Measurements from ENCODE around the gene NPBWR2.
A peak's percentile ranks its signal among the peaks of the same experiment; 100 is the strongest.

The NPBWR2 gene

DNA sequence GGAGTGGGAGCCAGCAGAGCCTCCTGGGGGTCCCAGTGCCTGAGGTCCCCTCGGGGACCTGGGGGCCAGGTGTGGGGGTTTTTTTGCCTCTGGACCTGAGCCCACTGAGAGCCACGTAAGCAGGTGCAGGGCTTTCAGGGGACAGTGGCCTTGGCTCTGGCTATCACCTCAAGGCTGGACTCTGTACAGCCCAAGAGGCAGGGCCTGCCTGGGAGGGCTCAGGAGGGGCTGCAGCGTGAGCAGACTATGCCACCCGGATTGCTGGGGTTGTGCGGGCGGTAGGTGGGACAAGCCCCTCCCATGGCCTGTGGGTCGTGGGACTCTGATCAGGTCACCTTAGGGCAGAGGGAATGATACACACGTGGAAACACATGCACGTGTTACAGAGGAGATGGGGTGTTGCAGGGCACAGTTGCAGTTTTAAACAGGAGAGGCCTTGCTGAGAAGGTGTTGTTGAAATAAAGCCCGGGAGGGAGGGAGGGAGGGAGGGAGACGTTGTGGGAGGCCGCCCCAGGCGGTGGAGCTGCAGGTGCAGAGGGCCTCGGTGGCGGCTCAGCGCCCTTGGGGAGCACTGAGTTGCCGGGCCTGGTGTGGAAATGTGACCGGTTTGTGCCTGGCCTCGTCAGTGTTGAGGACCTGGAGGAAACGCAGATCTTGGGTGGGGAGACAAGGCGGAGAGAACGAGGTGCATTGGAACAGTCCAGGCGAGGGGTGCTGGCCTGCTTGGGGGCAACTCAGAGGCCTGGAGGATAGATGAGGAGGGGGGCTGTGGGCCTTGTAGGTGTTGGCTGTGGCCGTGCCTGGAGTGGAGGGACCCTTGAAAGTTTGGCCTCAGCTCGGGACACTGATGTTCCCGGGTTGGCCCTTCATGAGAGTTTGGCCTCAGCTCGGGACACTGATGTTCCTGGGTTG, 42.0 kb downstream of the NPBWR2 start:
- Histone ChIP-seq H3K36me3 (ENCODE audit: control insufficient read depth, insufficient read depth, low read length) (no peaks in the 10 kb centered on the region), H3K4me3 (ENCODE audit: low read length) (no peak overlapping the region), H4K5ac (ENCODE audit: low read length) (no peak overlapping the region), H3K79me2 (ENCODE audit: control insufficient read depth, insufficient read depth, low read length) (no peaks in the 10 kb centered on the region), H3K4me1 (ENCODE audit: control insufficient read depth, low read depth, low read length) (peaks cover 3% of the 10 kb centered on the region), H3K4me2 (ENCODE audit: low read length) (no peak overlapping the region), H2BK5ac (ENCODE audit: low read length) (no peak overlapping the region), H3K9ac (ENCODE audit: low read length) (no peak overlapping the region), H2BK120ac (ENCODE audit: low read depth, low read length) (no peak overlapping the region), H3K27me3 (ENCODE audit: insufficient read depth, low read length, poor library complexity) (no peaks in the 10 kb centered on the region), H3K18ac (ENCODE audit: low read length) (no peak overlapping the region), H2AK5ac (ENCODE audit: low read length) (no peak overlapping the region), H4K8ac (ENCODE audit: low read depth, low read length) (no peak overlapping the region), H3K27ac (ENCODE audit: low read depth, low read length) (no peak overlapping the region), H3K23ac (ENCODE audit: low read length) (no peak overlapping the region), H2BK15ac (replicated peaks; ENCODE audit: low read depth) (no peak overlapping the region), H3K56ac (ENCODE audit: low read length) (peak overlapping the region; percentile 3), H3K4ac (ENCODE audit: low read depth, low read length) (no peak overlapping the region), H3K79me1 (ENCODE audit: low read length) (peaks cover 2% of the 10 kb centered on the region)
- no peak for DNase-seq
- no CpG with 5 or more reads among the region's 27 CpGs for WGBS (ENCODE audit: extremely low coverage, insufficient coverage, low lambda C conversion rate)

GRCh38 chr20:64064145-64064698, 43.1 kb downstream of the NPBWR2 start:
- no peak for DNase-seq
- Histone ChIP-seq H2AK5ac (ENCODE audit: low read length) (no peak overlapping the region), H3K27me3 (ENCODE audit: insufficient read depth, low read length, poor library complexity) (no peaks in the 10 kb centered on the region), H3K4me2 (ENCODE audit: low read length) (peak overlapping the region; percentile 84), H4K5ac (ENCODE audit: low read length) (no peak overlapping the region), H3K4me1 (ENCODE audit: control insufficient read depth, low read depth, low read length) (peaks cover 3% of the 10 kb centered on the region), H3K4me3 (ENCODE audit: low read length) (no peak overlapping the region), H3K36me3 (ENCODE audit: control insufficient read depth, insufficient read depth, low read length) (no peaks in the 10 kb centered on the region), H3K4ac (ENCODE audit: low read depth, low read length) (no peak overlapping the region), H3K79me2 (ENCODE audit: control insufficient read depth, insufficient read depth, low read length) (no peaks in the 10 kb centered on the region), H4K8ac (ENCODE audit: low read depth, low read length) (no peak overlapping the region), H3K56ac (ENCODE audit: low read length) (peak overlapping the region; percentile 91), H3K79me1 (ENCODE audit: low read length) (peaks cover 2% of the 10 kb centered on the region), H2BK5ac (ENCODE audit: low read length) (no peak overlapping the region), H2BK120ac (ENCODE audit: low read depth, low read length) (no peak overlapping the region), H3K27ac (ENCODE audit: low read depth, low read length) (no peak overlapping the region), H3K23ac (ENCODE audit: low read length) (no peak overlapping the region), H2BK15ac (replicated peaks; ENCODE audit: low read depth) (no peak overlapping the region), H3K18ac (ENCODE audit: low read length) (no peak overlapping the region), H3K9ac (ENCODE audit: low read length) (peak overlapping the region; percentile 90)
- WGBS (ENCODE audit: extremely low coverage, insufficient coverage, low lambda C conversion rate), result no CpG with 5 or more reads among the region's 12 CpGs

GRCh38 chr20:64063389-64064144, 43.8 kb downstream of the NPBWR2 start:
- Histone ChIP-seq H3K27ac (ENCODE audit: low read depth, low read length) (peak overlapping the region; percentile 17), H3K23ac (ENCODE audit: low read length) (no peak overlapping the region)
- WGBS (ENCODE audit: extremely low coverage, insufficient coverage, low lambda C conversion rate), result no CpG with 5 or more reads among the region's 51 CpGs

DNA sequence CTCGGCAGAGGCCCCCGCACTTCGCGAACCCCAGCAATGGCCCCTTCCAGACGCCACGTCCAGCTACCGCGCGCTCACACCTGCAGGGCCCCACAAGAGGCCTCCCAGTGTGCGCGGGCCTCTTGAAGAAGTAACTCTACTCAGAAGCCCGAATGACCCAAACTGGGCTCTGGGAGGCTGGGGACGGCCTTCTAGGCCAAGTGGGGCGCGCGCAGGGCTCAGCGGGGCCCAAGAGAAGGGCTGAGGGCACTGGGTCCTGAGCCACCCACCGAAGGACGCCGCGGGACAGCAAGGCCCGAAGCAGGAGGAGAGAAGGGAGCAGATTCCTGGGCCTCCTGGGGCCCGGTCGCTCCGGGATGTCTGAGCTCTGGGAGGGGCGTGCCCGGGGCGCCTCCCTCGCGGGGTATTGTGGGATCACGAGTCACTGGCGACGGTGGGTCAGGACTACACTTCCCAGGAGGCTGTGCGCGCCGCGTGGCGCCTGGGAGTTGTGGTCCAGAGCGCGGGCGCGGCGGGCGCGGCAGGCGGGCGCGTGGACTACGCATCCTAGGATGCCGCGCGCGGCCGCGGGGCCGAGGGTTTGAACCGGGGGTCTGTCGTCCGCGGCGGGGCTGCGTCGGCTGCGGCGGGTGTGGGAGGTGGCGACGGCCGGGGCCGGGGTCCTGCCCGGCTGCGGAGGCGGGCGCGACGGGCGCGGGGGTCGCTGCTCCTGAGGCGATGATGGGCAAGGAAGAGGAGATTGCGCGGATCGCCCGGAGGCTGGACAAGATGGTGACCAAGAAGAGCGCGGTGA, 44.6 kb downstream of the NPBWR2 start, which contains the start of gene TCEA2:
Gene TCEA2 (plus strand): TSS at position 603 of the 793 bp plus-strand sequence. CDS start 115 bp downstream, at position 718.
- no peak within 1 kb of the TSS for H2BK15ac ChIP-seq (replicated peaks; ENCODE audit: low read depth)
- peak within 1 kb of the TSS; percentile 5 for H2AK5ac ChIP-seq (ENCODE audit: low read length)

More at GRCh38 chr20:64063389-64064144, 43.8 kb downstream of the NPBWR2 start:
- Histone ChIP-seq H2AK5ac (ENCODE audit: low read length) (no peak overlapping the region), H3K4ac (ENCODE audit: low read depth, low read length) (peak overlapping the region; percentile 46), H3K27me3 (ENCODE audit: insufficient read depth, low read length, poor library complexity) (no peaks in the 10 kb centered on the region), H3K79me2 (ENCODE audit: control insufficient read depth, insufficient read depth, low read length) (no peaks in the 10 kb centered on the region), H3K4me2 (ENCODE audit: low read length) (peak overlapping the region; percentile 84), H2BK5ac (ENCODE audit: low read length) (no peak overlapping the region), H4K5ac (ENCODE audit: low read length) (no peak overlapping the region), H3K56ac (ENCODE audit: low read length) (peak overlapping the region; percentile 91), H3K79me1 (ENCODE audit: low read length) (peaks cover 2% of the 10 kb centered on the region), H3K4me1 (ENCODE audit: control insufficient read depth, low read depth, low read length) (peaks cover 3% of the 10 kb centered on the region), H2BK120ac (ENCODE audit: low read depth, low read length) (no peak overlapping the region), H2BK15ac (replicated peaks; ENCODE audit: low read depth) (no peak overlapping the region), H4K8ac (ENCODE audit: low read depth, low read length) (no peak overlapping the region), H3K4me3 (ENCODE audit: low read length) (peak overlapping the region; percentile 70), H3K36me3 (ENCODE audit: control insufficient read depth, insufficient read depth, low read length) (no peaks in the 10 kb centered on the region), H3K9ac (ENCODE audit: low read length) (peak overlapping the region; percentile 90), H3K18ac (ENCODE audit: low read length) (peak overlapping the region; percentile 78)
- no peak for DNase-seq

GRCh38 chr20:64062276-64062595, 45.1 kb downstream of the NPBWR2 start:
- no CpG with 5 or more reads among the region's 5 CpGs for WGBS (ENCODE audit: extremely low coverage, insufficient coverage, low lambda C conversion rate)
- Histone ChIP-seq H3K4me1 (ENCODE audit: control insufficient read depth, low read depth, low read length) (peaks cover 3% of the 10 kb centered on the region), H3K4me3 (ENCODE audit: low read length) (no peak overlapping the region), H3K18ac (ENCODE audit: low read length) (no peak overlapping the region), H3K27ac (ENCODE audit: low read depth, low read length) (no peak overlapping the region), H4K5ac (ENCODE audit: low read length) (no peak overlapping the region), H3K79me1 (ENCODE audit: low read length) (peaks cover 2% of the 10 kb centered on the region), H3K27me3 (ENCODE audit: insufficient read depth, low read length, poor library complexity) (no peaks in the 10 kb centered on the region), H3K79me2 (ENCODE audit: control insufficient read depth, insufficient read depth, low read length) (no peaks in the 10 kb centered on the region), H3K56ac (ENCODE audit: low read length) (peak overlapping the region; percentile 96), H2BK5ac (ENCODE audit: low read length) (no peak overlapping the region), H3K23ac (ENCODE audit: low read length) (no peak overlapping the region), H3K9ac (ENCODE audit: low read length) (peak overlapping the region; percentile 92), H3K36me3 (ENCODE audit: control insufficient read depth, insufficient read depth, low read length) (no peaks in the 10 kb centered on the region), H3K4me2 (ENCODE audit: low read length) (no peak overlapping the region), H3K4ac (ENCODE audit: low read depth, low read length) (no peak overlapping the region), H2AK5ac (ENCODE audit: low read length) (peak overlapping the region; percentile 5), H4K8ac (ENCODE audit: low read depth, low read length) (peak overlapping the region; percentile 90), H2BK15ac (replicated peaks; ENCODE audit: low read depth) (no peak overlapping the region), H2BK120ac (ENCODE audit: low read depth, low read length) (no peak overlapping the region)
- DNase-seq, result no peak

More for the DNA sequence above, 44.6 kb downstream of the NPBWR2 start, which contains the start of gene TCEA2:
- H3K9ac ChIP-seq (ENCODE audit: low read length), result peak within 1 kb of the TSS; percentile 92
- no peak within 1 kb of the TSS for H2BK120ac ChIP-seq (ENCODE audit: low read depth, low read length)
- DNase-seq, result peak; percentile 94
- peak within 1 kb of the TSS; percentile 46 for H3K4ac ChIP-seq (ENCODE audit: low read depth, low read length)
- H3K36me3 ChIP-seq (ENCODE audit: control insufficient read depth, insufficient read depth, low read length), result no peaks in the 10 kb centered on the region
- H3K18ac ChIP-seq (ENCODE audit: low read length), result peak within 1 kb of the TSS; percentile 78
- H3K79me2 ChIP-seq (ENCODE audit: control insufficient read depth, insufficient read depth, low read length), result no peaks in the 10 kb centered on the region
- no peak within 1 kb of the TSS for H3K23ac ChIP-seq (ENCODE audit: low read length)
- peak within 1 kb of the TSS; percentile 70 for H3K4me3 ChIP-seq (ENCODE audit: low read length)
- H3K27me3 ChIP-seq (ENCODE audit: insufficient read depth, low read length, poor library complexity), result no peaks in the 10 kb centered on the region
- peak within 1 kb of the TSS; percentile 84 for H3K4me2 ChIP-seq (ENCODE audit: low read length)
- H3K27ac ChIP-seq (ENCODE audit: low read depth, low read length), result peak within 1 kb of the TSS; percentile 17
- no peak within 1 kb of the TSS for H4K5ac ChIP-seq (ENCODE audit: low read length)
- H3K79me1 ChIP-seq (ENCODE audit: low read length), result peaks cover 2% of the 10 kb centered on the region
- peaks cover 3% of the 10 kb centered on the region for H3K4me1 ChIP-seq (ENCODE audit: control insufficient read depth, low read depth, low read length)
- no peak within 1 kb of the TSS for H2BK5ac ChIP-seq (ENCODE audit: low read length)
- WGBS (ENCODE audit: extremely low coverage, insufficient coverage, low lambda C conversion rate), result no CpG with 5 or more reads among the region's 85 CpGs
- peak within 1 kb of the TSS; percentile 96 for H3K56ac ChIP-seq (ENCODE audit: low read length)
- H4K8ac ChIP-seq (ENCODE audit: low read depth, low read length), result peak within 1 kb of the TSS; percentile 90
